Vagina (tissue), 2 donors: ENCODE results near the gene LDB2.

ENCODE experiments used
- POLR2A ChIP-seq, 2 donors: fragments of 450-650 bp; IDR thresholded peaks; one replicate each; pipeline ENCODE4 v1.6.1; 2017; ENCODE audit warnings: antibody characterized with exemption in 2 of 2, mild to moderate bottlenecking in 2 of 2, moderate library complexity in 2 of 2
- POLR2AphosphoS5 ChIP-seq, 2 donors: sonication (generic); formaldehyde crosslinking; IDR thresholded peaks; one replicate each; pipeline ENCODE4 v1.9.0; 2017; ENCODE audit warnings: antibody characterized with exemption in 2 of 2, mild to moderate bottlenecking in 2 of 2, low read depth in 1 of 2; ENCODE audit not compliant: insufficient read depth in 1 of 2
- TF ChIP-seq, protein P1 (sequence below), 3 experiments: fragments of 450-650 bp in 2 of 3; fragments of 200-600 bp in 1 of 3; sonication (generic) in 1 of 3; IDR thresholded peaks; one replicate each; pipeline ENCODE4 v1.5.1; 2017 to 2019; ENCODE audit warnings: antibody characterized with exemption in 3 of 3, mild to moderate bottlenecking in 2 of 3, moderate library complexity in 2 of 3

DNA sequence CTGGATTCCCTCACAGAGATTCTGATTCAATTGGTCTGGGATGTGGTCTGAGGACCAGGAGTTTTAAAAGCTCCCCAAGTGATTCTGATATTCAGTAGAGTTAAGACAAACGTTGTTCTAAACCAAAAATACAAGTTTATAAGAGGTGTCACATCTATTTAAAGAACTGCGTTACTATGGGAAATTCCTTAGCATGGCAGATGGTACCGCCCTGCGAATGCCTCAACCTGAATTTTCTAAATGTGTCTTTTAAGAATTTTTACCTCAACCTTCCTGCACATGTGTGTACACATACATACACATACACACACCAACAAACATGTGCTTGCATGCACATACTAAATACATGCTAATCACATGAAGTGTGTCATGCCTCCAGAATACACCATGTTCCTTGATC is 343.3 kb downstream of the LDB2 start:
- TF ChIP-seq, protein P1, sequence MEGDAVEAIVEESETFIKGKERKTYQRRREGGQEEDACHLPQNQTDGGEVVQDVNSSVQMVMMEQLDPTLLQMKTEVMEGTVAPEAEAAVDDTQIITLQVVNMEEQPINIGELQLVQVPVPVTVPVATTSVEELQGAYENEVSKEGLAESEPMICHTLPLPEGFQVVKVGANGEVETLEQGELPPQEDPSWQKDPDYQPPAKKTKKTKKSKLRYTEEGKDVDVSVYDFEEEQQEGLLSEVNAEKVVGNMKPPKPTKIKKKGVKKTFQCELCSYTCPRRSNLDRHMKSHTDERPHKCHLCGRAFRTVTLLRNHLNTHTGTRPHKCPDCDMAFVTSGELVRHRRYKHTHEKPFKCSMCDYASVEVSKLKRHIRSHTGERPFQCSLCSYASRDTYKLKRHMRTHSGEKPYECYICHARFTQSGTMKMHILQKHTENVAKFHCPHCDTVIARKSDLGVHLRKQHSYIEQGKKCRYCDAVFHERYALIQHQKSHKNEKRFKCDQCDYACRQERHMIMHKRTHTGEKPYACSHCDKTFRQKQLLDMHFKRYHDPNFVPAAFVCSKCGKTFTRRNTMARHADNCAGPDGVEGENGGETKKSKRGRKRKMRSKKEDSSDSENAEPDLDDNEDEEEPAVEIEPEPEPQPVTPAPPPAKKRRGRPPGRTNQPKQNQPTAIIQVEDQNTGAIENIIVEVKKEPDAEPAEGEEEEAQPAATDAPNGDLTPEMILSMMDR (IDR thresholded peaks at IDR 0.05): no peak
- TF ChIP-seq POLR2A (IDR thresholded peaks at IDR 0.05) (no peak), POLR2AphosphoS5 (IDR thresholded peaks at IDR 0.05; ENCODE audit: insufficient read depth in 1 of 2, low read depth in 1 of 2) (no peak)
